Dermis blood vessel endothelial cell (primary cell): Measurements from ENCODE around the gene OR56B4. TPM values are rescaled to one million over a fixed set of nuclear protein-coding genes. Genes with fewer than 3 reads are reported as not detected.

Experiments used
- DNase-seq: peaks from one replicate; pipeline ENCODE4 v3.0.0; 2010
- total RNA-seq: library from RNA; depleted of rRNA; stranded (reverse); fragments of >200 nt; gene quantifications from 2 replicates; pipeline ENCODE4 v1.2.3, GENCODE V29; 2014

OR56B4 gene
- total RNA-seq, 1 donor from 2014 or later: not detected

DNA sequence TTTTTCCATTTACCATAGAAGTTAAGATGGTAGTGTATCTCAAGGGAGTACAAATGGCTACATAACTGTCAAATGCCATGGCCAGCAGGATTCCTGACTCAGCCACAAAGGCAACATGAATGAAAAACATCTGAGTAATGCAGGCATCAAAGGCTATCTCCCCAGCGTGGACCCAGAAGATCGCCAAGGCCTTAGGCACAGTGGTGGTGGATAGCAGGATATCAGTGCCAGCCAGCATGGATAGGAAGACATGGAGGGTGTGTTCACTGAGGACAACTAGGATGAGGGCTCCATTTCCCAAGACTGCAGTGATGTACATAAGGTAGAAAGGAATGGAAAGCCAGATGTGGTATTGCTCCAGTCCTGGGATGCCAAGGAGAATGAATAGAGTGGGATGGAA, 44.6 kb downstream of the OR56B4 start:
- DNase-seq: no peak

GRCh38 chr11:6156628-6157359, 49.3 kb downstream of the OR56B4 start:
- DNase-seq: no peak

Other genes starting within 250 kb of the OR56B4 start
- not detected in 2 replicates for gene OR52E8, start 250.0 kb upstream of the OR56B4 start, total RNA-seq
- not detected in 2 replicates for gene OR52E4, start 227.1 kb upstream of the OR56B4 start, total RNA-seq
- gene OR52E5, start 214.5 kb upstream of the OR56B4 start, total RNA-seq: not detected in 2 replicates
- not detected in 2 replicates for gene OR56A3, start 165.4 kb upstream of the OR56B4 start, total RNA-seq
- gene OR56A5, start 139.2 kb upstream of the OR56B4 start, total RNA-seq: not detected in 2 replicates
- not detected in 2 replicates for gene OR52L1, start 120.7 kb upstream of the OR56B4 start, total RNA-seq
- not detected in 2 replicates for gene OR56A4, start 100.7 kb upstream of the OR56B4 start, total RNA-seq
- gene OR56A1, start 76.9 kb upstream of the OR56B4 start, total RNA-seq: 0.14 TPM in 1 of 2 replicates, not detected in the other
- gene OR52B2, start 62.6 kb downstream of the OR56B4 start, total RNA-seq: 0.09 TPM in 1 of 2 replicates, not detected in the other
- gene OR52W1, start 91.5 kb downstream of the OR56B4 start, total RNA-seq: not detected in 2 replicates
- gene C11orf42, start 97.9 kb downstream of the OR56B4 start, total RNA-seq: not detected in 2 replicates
- 9.5 and 15.1 TPM in 2 replicates for gene FHIP1B, start 127.0 kb downstream of the OR56B4 start, total RNA-seq
- 0.09 TPM in 1 of 2 replicates, not detected in the other for gene CNGA4, start 131.4 kb downstream of the OR56B4 start, total RNA-seq
- gene CCKBR, start 152.2 kb downstream of the OR56B4 start, total RNA-seq: not detected in 2 replicates
- 201 and 220 TPM in 2 replicates for gene CAVIN3, start 212.8 kb downstream of the OR56B4 start, total RNA-seq